NCI-H345 treated with DMSO at 0.1 percent for 48 hours (cell line): Measurements from ENCODE around the gene B3GNT8.
"Not testable (repeated sequence)": the region's sequence is repeated elsewhere in the genome, so short reads cannot be mapped to it uniquely, and the experiment has no call there.

ENCODE experiments used
- DNase-seq: peaks from one replicate; lab custom pipeline; 2025; ENCODE audit not compliant: unreplicated experiment; lab: John Stamatoyannopoulos, UW

B3GNT8 gene, protein sequence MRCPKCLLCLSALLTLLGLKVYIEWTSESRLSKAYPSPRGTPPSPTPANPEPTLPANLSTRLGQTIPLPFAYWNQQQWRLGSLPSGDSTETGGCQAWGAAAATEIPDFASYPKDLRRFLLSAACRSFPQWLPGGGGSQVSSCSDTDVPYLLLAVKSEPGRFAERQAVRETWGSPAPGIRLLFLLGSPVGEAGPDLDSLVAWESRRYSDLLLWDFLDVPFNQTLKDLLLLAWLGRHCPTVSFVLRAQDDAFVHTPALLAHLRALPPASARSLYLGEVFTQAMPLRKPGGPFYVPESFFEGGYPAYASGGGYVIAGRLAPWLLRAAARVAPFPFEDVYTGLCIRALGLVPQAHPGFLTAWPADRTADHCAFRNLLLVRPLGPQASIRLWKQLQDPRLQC

DNA sequence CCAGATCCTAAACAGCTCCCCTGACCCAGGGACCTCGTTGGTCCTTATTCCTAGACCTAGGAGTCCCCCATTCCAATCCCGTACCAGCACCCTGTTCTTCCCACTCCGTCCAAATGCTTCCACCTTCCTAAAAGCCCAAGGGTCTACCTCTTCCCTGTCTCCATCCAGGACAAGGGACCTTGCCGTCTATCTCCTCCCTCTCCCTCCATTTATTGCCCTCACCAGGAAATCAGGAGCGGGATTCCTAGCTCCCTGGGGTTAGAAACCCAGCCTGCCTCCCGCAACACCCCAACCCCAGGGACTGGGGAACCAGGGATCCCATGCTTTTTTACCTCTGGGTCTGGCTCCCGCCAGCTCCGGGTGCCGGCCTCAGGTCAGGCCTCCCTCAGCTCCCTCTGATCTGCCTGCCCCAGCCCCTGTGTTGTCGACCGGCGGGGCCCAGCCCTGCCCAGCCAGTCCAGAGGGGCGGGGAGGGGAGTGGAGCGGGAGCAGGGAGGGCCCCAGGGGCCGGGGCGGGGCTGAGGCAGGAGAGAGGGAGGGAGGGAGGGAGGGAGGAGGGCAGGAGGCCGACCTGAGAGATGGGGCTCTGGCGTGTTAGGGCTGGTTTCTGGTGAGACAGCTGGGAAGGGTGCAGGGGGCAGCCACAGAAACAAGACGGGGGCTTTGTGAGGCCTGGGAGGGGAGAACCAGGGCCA is at the start of gene B3GNT8:
TSS of gene B3GNT8 (minus strand) at position 423 of the 695 bp plus-strand sequence. CDS start 596 bp downstream, outside the sequence.
- no peak for DNase-seq

DNA sequence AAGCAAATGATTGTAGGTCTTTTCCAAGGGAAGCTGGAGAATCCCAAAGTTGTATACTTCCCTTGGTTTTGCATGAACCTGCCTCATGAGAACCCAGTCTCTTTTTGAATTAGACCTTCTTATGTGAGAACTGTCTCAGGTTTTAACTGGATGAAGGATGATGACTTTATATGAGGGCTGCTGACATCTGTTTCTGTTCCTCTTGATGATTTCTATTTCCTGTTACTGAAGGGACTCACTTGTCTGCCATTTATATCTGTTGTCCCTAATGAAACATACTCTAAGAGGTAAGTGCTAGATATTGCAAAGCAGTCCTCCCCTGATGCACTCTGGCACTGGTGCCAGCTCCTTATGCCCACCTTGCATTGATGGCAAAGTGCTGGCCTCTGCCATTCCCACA is 49.4 kb upstream of the B3GNT8 start:
- DNase-seq: no peak

DNA sequence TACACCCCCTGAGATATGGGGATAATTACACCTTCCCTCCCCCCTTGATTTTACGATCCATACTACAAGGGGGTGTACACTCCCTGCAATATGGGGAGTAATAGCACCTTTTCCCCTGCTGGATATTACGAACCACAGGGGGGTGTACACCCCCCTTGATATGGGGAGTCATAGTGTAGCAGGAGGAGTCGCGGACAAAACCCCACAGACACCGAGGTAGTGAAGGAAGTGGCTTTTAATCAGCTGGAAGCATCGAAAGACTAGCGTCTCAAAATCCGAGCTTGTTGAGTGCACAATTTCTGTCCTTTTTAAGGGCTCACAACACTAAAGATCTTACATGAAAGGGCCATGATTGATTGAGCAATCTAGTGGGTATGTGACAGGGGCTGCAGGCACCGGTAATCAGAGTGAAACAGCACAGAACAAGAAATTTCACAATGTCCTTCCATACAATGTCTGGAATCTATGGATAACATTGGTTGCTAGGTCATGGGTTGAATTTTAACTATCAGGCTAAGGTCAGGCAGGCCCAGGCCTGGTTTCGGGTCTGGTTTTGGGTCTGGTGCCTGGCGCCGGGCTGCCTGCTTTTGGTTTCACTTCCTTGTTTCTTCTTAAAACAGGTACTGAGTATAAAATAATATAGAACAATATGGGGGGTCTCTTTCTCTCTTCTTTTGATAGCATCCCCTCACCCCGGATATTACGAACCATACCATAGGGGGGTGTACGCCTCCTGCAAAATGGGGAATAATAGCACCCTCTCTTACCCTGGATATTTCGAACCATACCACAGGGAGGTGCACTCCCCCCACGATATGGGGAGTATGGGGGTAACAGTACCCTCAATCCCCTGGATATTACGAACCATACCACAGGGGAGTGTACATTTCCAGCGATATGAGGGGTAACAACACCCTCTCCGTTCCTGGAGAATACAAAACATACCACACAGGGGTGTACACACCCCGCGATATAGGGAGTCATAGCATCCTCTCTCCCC is 36.4 kb upstream of the B3GNT8 start:
- not testable (repeated sequence) for DNase-seq

DNA sequence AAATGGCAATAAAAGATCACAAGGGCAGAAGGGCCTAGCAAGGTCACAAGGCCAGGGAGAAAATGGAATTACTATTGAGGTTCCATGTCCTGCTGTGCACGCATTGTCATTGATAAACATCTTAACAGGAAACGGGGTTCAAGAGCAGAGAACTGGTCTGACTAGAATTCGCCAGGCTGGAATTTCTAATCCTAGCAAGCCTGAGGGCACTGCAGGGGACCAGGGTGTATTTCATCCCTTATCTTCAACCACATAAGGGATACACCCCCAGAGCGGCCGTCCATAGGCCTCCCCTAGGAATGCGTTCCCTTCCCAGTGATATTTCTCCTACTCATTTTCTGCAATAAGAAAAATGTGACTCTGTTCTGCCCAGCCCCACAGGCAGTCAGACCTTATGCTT is 35.3 kb upstream of the B3GNT8 start:
- DNase-seq: no peak

DNA sequence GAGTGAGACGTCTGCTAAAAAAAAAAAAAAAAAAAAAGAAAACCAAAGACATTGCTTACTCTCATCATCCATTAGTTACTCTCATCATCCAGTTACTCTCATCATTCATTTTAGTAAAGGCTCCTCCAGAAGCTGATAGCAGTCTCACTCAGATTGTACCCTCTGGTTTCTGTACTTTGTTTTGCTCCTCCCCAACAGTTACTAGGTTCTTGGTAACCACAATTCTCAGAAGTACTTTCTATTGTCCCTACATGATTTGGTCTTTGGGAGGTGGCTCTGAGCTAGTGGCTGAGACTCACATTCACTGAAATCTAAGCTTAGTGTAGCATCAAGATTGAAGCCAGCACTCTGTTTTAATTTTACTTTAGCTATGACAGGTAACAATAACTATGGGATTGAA is 30.1 kb upstream of the B3GNT8 start:
- no peak for DNase-seq

DNA sequence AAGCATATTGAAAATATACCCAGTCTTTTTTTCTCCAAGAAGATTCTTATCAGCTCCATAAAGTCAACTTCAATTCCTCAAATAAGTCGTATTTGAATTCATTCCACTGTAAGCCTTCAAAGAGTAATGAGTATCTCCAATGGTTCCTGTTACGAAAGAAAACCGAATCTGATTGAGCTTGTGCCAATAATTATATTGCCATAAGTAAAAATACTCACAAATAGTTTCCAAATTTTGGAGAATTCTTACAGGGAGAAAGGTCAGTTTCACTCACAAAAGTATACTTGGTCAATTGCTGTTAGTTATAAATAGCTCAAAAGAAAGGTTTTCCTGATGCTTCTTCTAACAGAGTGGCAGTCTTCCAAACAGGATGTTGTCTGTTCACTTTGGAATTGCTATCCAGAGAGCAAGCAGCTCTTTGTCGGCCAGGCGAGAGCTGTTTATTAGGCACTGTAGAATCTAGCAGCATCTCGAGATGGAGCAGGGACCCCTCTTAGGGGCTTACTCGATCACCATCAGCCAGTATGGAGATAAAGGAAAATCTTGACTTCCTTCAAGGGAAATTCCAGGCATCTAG is 29.3 kb upstream of the B3GNT8 start:
- no peak for DNase-seq

DNA sequence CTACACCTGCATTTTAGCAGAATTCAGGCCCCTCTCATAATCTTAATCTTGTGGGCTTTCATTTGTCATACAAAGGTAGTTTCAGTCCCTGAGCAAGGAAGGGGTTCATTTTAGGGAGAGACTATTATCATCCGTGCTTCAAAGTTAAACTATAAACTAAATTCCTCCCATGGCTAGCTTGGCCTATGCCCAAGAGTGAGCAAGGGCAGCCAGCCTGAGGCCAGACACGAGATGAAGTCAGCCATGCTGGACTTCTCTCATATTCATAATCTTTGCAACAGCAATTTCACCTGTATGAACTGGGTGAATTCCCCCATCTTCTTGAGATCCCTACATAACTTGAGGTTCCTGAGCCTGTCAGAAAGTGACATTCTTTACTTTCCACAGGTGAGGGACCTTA is 28.8 kb upstream of the B3GNT8 start:
- no peak for DNase-seq

DNA sequence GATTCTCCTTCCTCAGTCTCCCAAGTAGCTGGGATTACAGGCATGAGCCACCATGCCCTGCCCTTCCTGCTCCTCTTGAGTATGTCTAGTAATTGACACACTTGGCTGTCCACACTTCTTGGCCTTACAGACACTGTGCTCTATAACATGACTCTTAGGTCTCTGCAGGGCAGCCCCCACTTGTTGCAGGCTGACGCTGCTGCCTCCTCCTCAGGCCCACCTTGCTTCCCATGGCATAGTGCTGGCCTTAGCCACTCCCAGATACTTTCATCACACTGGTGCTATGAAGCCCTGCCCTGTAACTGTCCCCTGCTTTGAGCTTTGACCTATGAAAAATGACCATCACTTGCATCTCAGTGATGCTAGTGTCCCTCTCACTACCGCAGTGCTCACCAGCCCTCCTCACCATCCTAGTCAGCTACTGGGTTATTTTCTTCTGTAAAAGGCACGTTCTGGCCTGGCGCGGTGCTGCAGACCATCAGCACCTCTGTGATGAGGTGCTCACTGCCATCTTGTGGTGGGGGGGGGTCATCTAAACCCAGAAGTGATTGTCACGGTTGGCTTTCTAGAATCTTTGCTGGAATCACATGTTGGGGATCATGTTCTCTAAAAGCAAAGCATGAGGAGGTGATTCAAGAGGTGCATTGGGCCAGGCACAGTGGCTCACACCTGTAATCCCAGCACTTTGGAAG is 25.6 kb upstream of the B3GNT8 start:
- no peak for DNase-seq

DNA sequence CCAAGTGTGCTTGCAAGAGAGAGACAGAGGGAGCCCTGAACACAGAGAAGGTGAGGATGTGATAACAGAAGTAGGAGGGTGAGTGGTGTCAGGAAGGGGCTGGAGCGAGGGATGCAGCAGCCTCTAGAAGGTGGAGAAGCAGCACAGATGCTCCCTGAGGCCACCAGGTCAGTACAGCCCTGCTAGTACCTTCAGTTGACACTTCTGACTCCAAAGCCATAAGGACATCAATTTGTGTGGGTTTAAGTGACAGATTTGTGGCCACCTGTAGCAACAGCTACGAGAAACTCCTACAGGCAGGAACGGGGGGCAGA is 22.6 kb upstream of the B3GNT8 start:
- DNase-seq: no peak

DNA sequence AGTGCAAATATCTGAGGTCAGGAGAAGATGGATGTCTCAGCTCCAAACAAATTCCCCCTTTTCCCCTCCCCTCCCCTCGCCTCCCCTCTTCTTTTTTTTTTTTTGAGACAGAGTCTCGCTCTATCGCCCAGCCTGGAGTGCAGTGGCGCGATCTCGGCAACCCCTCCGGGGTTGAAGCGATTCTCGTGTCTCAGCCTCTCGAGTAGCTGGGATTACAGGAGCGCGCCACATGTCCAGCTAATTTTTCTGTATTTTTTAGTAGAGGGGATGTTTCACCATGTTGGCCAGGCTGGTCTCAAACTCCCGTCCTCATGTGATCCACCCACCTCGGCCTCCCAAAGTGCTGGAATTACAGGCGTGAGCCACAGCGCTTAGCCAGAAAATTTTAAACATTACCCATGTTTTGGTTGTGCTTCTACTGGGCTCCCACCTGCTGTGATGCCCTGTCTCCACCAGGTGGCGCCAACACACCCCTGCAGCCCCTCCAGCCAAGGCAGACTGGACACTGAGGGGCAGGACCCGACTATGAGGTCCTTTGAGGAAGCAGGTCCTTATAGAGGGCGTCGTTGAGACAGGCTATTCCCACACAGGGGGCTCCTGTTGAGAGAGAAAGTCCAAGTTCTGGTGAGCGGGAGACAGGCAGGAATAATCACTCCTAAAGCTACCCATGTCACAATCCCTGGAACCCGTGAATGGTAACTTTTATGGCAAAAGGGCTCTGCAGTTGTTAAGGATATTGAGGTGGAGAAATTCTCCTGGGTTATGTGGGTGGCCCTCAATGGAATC is 22.1 kb upstream of the B3GNT8 start:
- DNase-seq: peak; percentile 7

DNA sequence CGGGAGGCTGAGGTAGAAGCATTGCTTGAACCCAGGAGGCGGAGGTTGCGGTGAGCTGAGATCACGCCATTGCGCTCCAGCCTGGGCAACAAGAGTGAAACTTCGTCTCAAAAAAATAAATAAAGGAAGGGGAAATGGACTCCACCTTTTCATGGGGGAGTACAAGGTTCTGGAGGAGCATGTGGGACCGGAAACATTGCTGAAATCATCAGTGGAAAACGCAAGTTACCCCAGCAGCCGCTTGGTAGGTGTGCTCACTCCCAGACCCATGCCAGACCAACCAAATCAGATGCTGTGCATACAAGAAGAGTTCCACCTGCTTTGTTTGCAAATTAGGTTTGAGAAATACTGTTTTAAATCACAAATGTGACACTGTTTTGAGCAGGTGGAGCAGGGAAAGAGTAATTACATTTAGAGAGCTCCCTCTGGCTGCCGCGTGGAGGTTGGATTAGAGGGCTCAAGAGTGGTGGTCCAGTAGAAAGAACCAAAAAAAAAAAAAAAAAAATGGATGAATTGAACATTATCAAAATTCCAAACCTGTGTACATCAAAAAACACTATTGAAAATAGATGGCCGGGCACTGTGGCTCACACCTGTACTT is 20.7 kb upstream of the B3GNT8 start:
- no peak for DNase-seq

DNA sequence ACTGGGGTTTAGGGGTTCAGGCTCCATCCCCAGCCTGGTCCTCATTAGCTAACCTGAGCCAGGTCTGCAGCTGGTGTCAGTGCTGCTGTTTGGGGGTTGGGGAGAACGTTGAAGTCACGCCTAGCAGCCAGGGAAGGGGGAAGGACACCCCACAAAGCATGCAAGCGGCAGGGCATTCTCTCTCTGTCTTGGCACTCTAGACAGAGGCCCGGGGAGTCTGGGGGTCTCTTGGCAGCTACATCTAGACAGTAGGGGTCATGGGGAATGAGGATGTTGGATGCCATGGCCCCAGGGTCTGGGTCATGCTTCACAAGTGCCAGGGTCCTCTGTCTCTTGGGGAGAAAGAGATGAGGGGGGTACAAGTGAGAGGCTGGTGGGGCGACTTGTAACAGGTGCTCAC is 18.4 kb upstream of the B3GNT8 start:
- DNase-seq: no peak

DNA sequence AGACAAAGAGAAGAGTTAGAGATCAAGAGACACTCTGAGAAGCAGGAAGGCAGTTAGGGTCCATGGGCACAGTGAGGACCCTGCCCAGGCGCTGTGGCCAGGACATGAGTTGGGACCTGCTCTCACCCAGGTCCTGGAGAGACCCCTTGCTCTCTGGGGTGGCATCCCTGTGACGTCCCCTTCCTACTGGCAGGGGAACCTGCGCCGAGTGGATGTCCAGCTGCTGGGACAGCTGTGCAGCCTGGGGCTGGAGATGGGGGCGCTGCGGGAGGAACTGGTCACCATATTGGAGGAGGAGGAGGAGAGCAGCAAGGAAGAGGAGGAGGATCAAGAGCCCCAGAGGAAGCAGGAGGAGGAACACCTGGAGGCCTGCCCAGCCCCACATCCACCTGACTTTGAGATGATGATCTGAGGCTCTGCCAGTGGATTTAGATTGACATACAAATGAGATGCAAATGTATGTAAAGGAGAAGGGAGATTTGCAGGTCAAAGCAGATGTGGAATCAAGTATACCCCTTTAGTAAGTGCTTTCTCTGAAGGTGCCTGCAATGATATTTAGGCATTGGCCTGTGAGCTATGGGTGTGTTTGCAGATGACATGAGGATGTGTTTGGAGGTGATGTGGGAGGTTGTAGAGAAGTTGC is 16.8 kb upstream of the B3GNT8 start:
- no peak for DNase-seq

DNA sequence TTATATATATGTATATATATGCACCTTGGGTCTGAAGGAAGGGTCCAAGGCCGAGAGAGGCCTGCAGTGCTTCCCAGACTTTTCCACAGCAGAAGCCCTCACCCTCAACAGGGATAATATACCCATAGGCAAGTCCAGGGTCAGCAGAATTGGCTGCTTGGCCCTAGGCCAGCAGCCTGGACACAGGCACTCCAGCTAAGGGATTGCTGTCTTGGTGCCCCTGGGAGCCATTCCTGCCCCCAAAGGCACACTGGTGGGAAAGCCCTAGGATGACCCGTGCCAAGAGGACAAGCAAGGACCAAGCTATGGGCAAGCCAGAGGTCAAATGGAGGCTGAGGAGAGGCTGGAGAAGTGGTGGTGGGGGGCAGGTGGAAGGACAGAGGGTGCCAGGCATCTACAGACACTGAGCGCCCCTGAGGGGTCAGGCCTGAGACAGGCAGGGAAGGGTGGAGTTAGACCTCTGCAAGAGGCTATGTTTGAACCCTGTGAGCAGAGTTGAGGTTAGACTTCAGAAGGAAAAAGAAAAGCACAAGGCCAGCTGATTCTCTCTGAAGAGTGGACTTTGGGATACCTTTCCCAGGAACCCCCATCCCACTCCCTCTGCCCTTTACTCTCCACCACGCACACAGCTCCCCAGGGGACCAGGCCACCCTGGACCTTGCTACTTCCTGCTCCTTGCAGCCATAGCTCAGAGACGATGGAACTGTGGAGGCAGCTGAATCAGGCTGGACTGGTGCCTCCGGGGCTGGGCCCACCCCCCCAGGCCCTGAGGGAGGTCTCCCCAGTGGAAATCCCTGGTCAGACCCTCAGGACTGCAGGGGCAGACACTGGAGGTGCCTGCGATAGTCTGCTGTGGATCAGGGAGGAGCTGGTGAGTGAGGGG is 15.5 kb upstream of the B3GNT8 start, which contains the start of gene ERICH4:
TSS of gene ERICH4 (plus strand) at position 684 of the 883 bp plus-strand sequence. CDS start at position 698, 14 bp downstream.
- no peak for DNase-seq

DNA sequence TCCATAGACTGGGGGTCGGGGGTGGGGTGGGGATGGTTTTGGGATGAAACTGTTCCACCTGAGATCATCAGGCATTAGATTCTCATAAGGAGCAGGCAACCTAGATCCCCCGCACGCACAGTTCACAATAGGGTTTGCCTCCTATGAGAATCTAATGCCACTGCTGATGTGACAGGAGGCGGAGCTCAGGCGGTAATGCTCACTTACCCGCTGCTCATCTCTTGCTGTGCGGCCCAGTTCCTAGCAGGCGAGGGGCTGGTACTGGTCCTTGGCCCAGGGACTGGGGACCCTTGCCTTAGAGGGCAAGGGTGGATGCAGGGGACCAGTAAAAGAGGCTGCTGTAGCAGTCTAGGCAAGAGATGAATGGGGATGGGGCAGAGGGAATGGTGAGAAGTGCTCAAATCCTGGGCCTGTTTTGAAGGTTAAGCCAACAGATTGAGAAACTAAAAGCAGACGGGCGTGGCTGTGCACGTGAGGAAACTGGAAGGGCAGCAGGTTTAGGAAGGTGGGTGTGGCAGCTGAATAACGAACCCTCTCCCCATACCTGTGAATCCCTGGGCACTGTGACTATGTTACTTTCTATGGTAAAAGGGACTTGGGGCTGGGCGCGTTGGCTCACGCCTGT is 14.3 kb upstream of the B3GNT8 start:
- no peak for DNase-seq

DNA sequence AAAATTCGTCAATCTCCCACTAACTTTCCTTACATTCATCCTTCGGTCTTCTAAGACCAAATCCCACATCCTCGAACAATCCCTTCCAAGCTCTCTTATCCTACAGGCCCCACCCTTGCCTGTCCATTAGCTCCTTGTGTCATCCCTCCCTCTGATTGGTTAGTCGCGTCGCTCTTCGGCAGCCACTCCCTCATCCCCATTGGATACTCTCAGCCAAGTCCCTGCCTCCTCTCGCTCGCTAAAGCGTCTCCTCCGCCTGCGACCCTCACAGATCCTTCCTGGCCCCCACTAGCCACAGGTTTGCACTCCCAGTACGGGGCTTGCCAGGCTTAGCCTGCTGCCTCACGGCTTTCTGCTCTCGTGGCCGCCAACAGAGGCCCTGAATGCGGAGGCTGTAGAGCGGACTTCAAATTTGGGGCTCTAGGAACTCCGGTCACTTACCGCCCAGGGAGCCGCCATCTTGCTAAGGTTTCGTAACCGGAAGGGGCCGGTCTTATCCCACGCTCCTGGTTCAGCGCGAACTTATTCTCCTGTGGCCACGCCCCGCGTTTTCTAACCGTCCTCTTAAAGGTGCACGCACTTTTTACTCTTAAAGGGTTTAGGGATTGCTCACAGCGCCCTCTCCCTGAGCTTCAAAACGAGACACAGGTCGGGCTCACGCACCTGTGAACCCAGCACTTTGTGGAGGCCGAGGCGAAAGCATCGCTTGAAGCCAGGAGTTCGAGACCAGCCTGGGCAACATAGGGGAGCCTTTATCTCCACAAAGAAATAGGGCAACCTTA is 12.5 kb upstream of the B3GNT8 start, which contains the start of gene DMAC2:
TSS of gene DMAC2 (minus strand) at position 472 of the 782 bp plus-strand sequence. CDS start at position 459, 13 bp downstream.
- DNase-seq: peak; percentile 91
